Measurements from ENCODE around the gene PRDM16.

Gene PRDM16

GRCh38 chr1:3336641-3337630 is 267.9 kb downstream of the PRDM16 start:
- Histone ChIP-seq H3K9me3 (ENCODE audit: control insufficient read depth, low read length) (no peaks in the 10 kb centered on the region), H3K4me3 (ENCODE audit: insufficient read depth, low read depth, low read length, poor library complexity, severe bottlenecking) (no peak overlapping the region), H3K36me3 (ENCODE audit: control insufficient read depth, insufficient read depth, low read length) (no peaks in the 10 kb centered on the region), H3K27ac (ENCODE audit: insufficient read depth, low read length, poor library complexity, severe bottlenecking) (no peak overlapping the region), H3K27me3 (replicated peaks; ENCODE audit: control insufficient read depth, insufficient read depth, low read length, poor library complexity, severe bottlenecking) (no peaks in the 10 kb centered on the region), H3K4me1 (ENCODE audit: control insufficient read depth, insufficient read depth, low read length, poor library complexity, severe bottlenecking) (no peaks in the 10 kb centered on the region)
- DNase-seq, result no peak

- H3K9me3 ChIP-seq (ENCODE audit: control insufficient read depth, low read length), result no peaks in the 10 kb centered on the region
- no peaks in the 10 kb centered on the region for H3K4me1 ChIP-seq (ENCODE audit: control insufficient read depth, insufficient read depth, low read length, poor library complexity, severe bottlenecking)
- no peaks in the 10 kb centered on the region for H3K27me3 ChIP-seq (replicated peaks; ENCODE audit: control insufficient read depth, insufficient read depth, low read length, poor library complexity, severe bottlenecking)
- H3K36me3 ChIP-seq (ENCODE audit: control insufficient read depth, insufficient read depth, low read length), result no peaks in the 10 kb centered on the region
- H3K4me3 ChIP-seq (ENCODE audit: insufficient read depth, low read depth, low read length, poor library complexity, severe bottlenecking), result no peak overlapping the region
- no peak overlapping the region for H3K27ac ChIP-seq (ENCODE audit: insufficient read depth, low read length, poor library complexity, severe bottlenecking)
- DNase-seq, result no peak
Observed at GRCh38 chr1:3337798-3338724, 269.1 kb downstream of the PRDM16 start.

- DNase-seq, result no peak
- Histone ChIP-seq H3K4me1 (ENCODE audit: control insufficient read depth, insufficient read depth, low read length, poor library complexity, severe bottlenecking) (no peaks in the 10 kb centered on the region), H3K36me3 (ENCODE audit: control insufficient read depth, insufficient read depth, low read length) (no peaks in the 10 kb centered on the region), H3K4me3 (ENCODE audit: insufficient read depth, low read depth, low read length, poor library complexity, severe bottlenecking) (no peak overlapping the region), H3K9me3 (ENCODE audit: control insufficient read depth, low read length) (no peaks in the 10 kb centered on the region), H3K27me3 (replicated peaks; ENCODE audit: control insufficient read depth, insufficient read depth, low read length, poor library complexity, severe bottlenecking) (no peaks in the 10 kb centered on the region), H3K27ac (ENCODE audit: insufficient read depth, low read length, poor library complexity, severe bottlenecking) (no peak overlapping the region)
Observed at GRCh38 chr1:3338725-3339070, 269.7 kb downstream of the PRDM16 start.

GRCh38 chr1:3339856-3340255 is 270.9 kb downstream of the PRDM16 start:
- H3K27me3 ChIP-seq (replicated peaks; ENCODE audit: control insufficient read depth, insufficient read depth, low read length, poor library complexity, severe bottlenecking), result no peaks in the 10 kb centered on the region
- H3K4me3 ChIP-seq (ENCODE audit: insufficient read depth, low read depth, low read length, poor library complexity, severe bottlenecking), result no peak overlapping the region
- H3K9me3 ChIP-seq (ENCODE audit: control insufficient read depth, low read length), result no peaks in the 10 kb centered on the region
- DNase-seq, result no peak
- no peaks in the 10 kb centered on the region for H3K4me1 ChIP-seq (ENCODE audit: control insufficient read depth, insufficient read depth, low read length, poor library complexity, severe bottlenecking)
- H3K27ac ChIP-seq (ENCODE audit: insufficient read depth, low read length, poor library complexity, severe bottlenecking), result no peak overlapping the region
- no peaks in the 10 kb centered on the region for H3K36me3 ChIP-seq (ENCODE audit: control insufficient read depth, insufficient read depth, low read length)

- Histone ChIP-seq H3K9me3 (ENCODE audit: control insufficient read depth, low read length) (no peaks in the 10 kb centered on the region), H3K27ac (ENCODE audit: insufficient read depth, low read length, poor library complexity, severe bottlenecking) (no peak overlapping the region), H3K4me1 (ENCODE audit: control insufficient read depth, insufficient read depth, low read length, poor library complexity, severe bottlenecking) (no peaks in the 10 kb centered on the region), H3K27me3 (replicated peaks; ENCODE audit: control insufficient read depth, insufficient read depth, low read length, poor library complexity, severe bottlenecking) (no peaks in the 10 kb centered on the region), H3K36me3 (ENCODE audit: control insufficient read depth, insufficient read depth, low read length) (no peaks in the 10 kb centered on the region), H3K4me3 (ENCODE audit: insufficient read depth, low read depth, low read length, poor library complexity, severe bottlenecking) (no peak overlapping the region)
- no peak for DNase-seq
Observed at GRCh38 chr1:3340548-3341235, 271.7 kb downstream of the PRDM16 start.

- Histone ChIP-seq H3K9me3 (ENCODE audit: control insufficient read depth, low read length) (no peaks in the 10 kb centered on the region), H3K36me3 (ENCODE audit: control insufficient read depth, insufficient read depth, low read length) (no peaks in the 10 kb centered on the region), H3K4me1 (ENCODE audit: control insufficient read depth, insufficient read depth, low read length, poor library complexity, severe bottlenecking) (no peaks in the 10 kb centered on the region), H3K27ac (ENCODE audit: insufficient read depth, low read length, poor library complexity, severe bottlenecking) (no peak overlapping the region), H3K27me3 (replicated peaks; ENCODE audit: control insufficient read depth, insufficient read depth, low read length, poor library complexity, severe bottlenecking) (no peaks in the 10 kb centered on the region), H3K4me3 (ENCODE audit: insufficient read depth, low read depth, low read length, poor library complexity, severe bottlenecking) (no peak overlapping the region)
- DNase-seq, result no peak
Observed at GRCh38 chr1:3341236-3341994, 272.4 kb downstream of the PRDM16 start.

- Histone ChIP-seq H3K4me1 (ENCODE audit: control insufficient read depth, insufficient read depth, low read length, poor library complexity, severe bottlenecking) (no peaks in the 10 kb centered on the region), H3K36me3 (ENCODE audit: control insufficient read depth, insufficient read depth, low read length) (no peaks in the 10 kb centered on the region), H3K27ac (ENCODE audit: insufficient read depth, low read length, poor library complexity, severe bottlenecking) (no peak overlapping the region), H3K4me3 (ENCODE audit: insufficient read depth, low read depth, low read length, poor library complexity, severe bottlenecking) (no peak overlapping the region), H3K27me3 (replicated peaks; ENCODE audit: control insufficient read depth, insufficient read depth, low read length, poor library complexity, severe bottlenecking) (no peaks in the 10 kb centered on the region), H3K9me3 (ENCODE audit: control insufficient read depth, low read length) (no peaks in the 10 kb centered on the region)
- no peak for DNase-seq
Observed at GRCh38 chr1:3342960-3343359, 274.0 kb downstream of the PRDM16 start.

GRCh38 chr1:3344395-3344794 is 275.4 kb downstream of the PRDM16 start:
- Histone ChIP-seq H3K4me3 (ENCODE audit: insufficient read depth, low read depth, low read length, poor library complexity, severe bottlenecking) (no peak overlapping the region), H3K27me3 (replicated peaks; ENCODE audit: control insufficient read depth, insufficient read depth, low read length, poor library complexity, severe bottlenecking) (no peaks in the 10 kb centered on the region), H3K27ac (ENCODE audit: insufficient read depth, low read length, poor library complexity, severe bottlenecking) (no peak overlapping the region), H3K9me3 (ENCODE audit: control insufficient read depth, low read length) (no peaks in the 10 kb centered on the region), H3K36me3 (ENCODE audit: control insufficient read depth, insufficient read depth, low read length) (no peaks in the 10 kb centered on the region), H3K4me1 (ENCODE audit: control insufficient read depth, insufficient read depth, low read length, poor library complexity, severe bottlenecking) (no peaks in the 10 kb centered on the region)
- DNase-seq, result no peak

- Histone ChIP-seq H3K27me3 (replicated peaks; ENCODE audit: control insufficient read depth, insufficient read depth, low read length, poor library complexity, severe bottlenecking) (no peaks in the 10 kb centered on the region), H3K27ac (ENCODE audit: insufficient read depth, low read length, poor library complexity, severe bottlenecking) (no peak overlapping the region), H3K9me3 (ENCODE audit: control insufficient read depth, low read length) (no peaks in the 10 kb centered on the region), H3K36me3 (ENCODE audit: control insufficient read depth, insufficient read depth, low read length) (no peaks in the 10 kb centered on the region), H3K4me1 (ENCODE audit: control insufficient read depth, insufficient read depth, low read length, poor library complexity, severe bottlenecking) (no peaks in the 10 kb centered on the region), H3K4me3 (ENCODE audit: insufficient read depth, low read depth, low read length, poor library complexity, severe bottlenecking) (no peak overlapping the region)
- no peak for DNase-seq
Observed at GRCh38 chr1:3345792-3346191, 276.8 kb downstream of the PRDM16 start.

Measured in effector memory CD4-positive, alpha-beta T cell (primary cell).